Mesothelial cell of epicardium (in vitro differentiated cells): ENCODE data around the gene ACVR1B. TPM values are rescaled to one million over a fixed set of nuclear protein-coding genes. Genes with fewer than 3 reads are reported as not detected.
A peak's percentile ranks its signal among the peaks of the same experiment; 100 is the strongest.

Experiments used
- DNase-seq, 2 experiments: peaks; one replicate each; pipeline ENCODE4 v3.0.0; 2021; ENCODE audit warnings: low spot score in 2 of 2; ENCODE audit not compliant: unreplicated experiment in 2 of 2
- H3K27ac Mint-ChIP-seq: 2 replicates; pipeline ENCODE4 v1.8.0; 2021; ENCODE audit warnings: mixed read lengths
- H3K27me3 Mint-ChIP-seq: 2 replicates; pipeline ENCODE4 v1.8.0; 2021; ENCODE audit warnings: low read depth, mixed read lengths
- H3K36me3 Mint-ChIP-seq: 2 replicates; pipeline ENCODE4 v1.8.0; 2021; ENCODE audit warnings: mixed read lengths
- H3K4me1 Mint-ChIP-seq: 2 replicates; pipeline ENCODE4 v1.8.0; 2021; ENCODE audit warnings: mixed read lengths
- H3K4me3 Mint-ChIP-seq: 2 replicates; pipeline ENCODE4 v1.8.0; 2021; ENCODE audit warnings: mild to moderate bottlenecking, moderate library complexity, mixed read lengths
- H3K9me3 Mint-ChIP-seq: 2 replicates; pipeline ENCODE4 v1.8.0; 2021; ENCODE audit warnings: mixed read lengths
- total RNA-seq: library from RNA; stranded (reverse); gene quantifications from 3 replicates; pipeline ENCODE4 v1.2.1, GENCODE V29; 2021
- TF ChIP-seq, protein P1 (sequence below): fragments of 200-600 bp; sonication (generic); IDR thresholded peaks from one replicate; pipeline ENCODE4 v1.5.0; 2021; ENCODE audit warnings: antibody characterized with exemption; ENCODE audit not compliant: unreplicated experiment

Gene ACVR1B
- total RNA-seq, 1 donor from 2014 or later: 31.2 TPM

GRCh38 chr12:52005218-52005902 is 53.9 kb downstream of the ACVR1B start:
- peaks cover 22% of the 10 kb centered on the region for H3K4me1 Mint-ChIP-seq
- no peak overlapping the region for H3K27ac Mint-ChIP-seq
- no peaks in the 10 kb centered on the region for H3K9me3 Mint-ChIP-seq
- no peak for DNase-seq
- TF ChIP-seq, protein P1, sequence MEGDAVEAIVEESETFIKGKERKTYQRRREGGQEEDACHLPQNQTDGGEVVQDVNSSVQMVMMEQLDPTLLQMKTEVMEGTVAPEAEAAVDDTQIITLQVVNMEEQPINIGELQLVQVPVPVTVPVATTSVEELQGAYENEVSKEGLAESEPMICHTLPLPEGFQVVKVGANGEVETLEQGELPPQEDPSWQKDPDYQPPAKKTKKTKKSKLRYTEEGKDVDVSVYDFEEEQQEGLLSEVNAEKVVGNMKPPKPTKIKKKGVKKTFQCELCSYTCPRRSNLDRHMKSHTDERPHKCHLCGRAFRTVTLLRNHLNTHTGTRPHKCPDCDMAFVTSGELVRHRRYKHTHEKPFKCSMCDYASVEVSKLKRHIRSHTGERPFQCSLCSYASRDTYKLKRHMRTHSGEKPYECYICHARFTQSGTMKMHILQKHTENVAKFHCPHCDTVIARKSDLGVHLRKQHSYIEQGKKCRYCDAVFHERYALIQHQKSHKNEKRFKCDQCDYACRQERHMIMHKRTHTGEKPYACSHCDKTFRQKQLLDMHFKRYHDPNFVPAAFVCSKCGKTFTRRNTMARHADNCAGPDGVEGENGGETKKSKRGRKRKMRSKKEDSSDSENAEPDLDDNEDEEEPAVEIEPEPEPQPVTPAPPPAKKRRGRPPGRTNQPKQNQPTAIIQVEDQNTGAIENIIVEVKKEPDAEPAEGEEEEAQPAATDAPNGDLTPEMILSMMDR: no peak
- peak overlapping the region; percentile 82 for H3K4me3 Mint-ChIP-seq
- no peaks in the 10 kb centered on the region for H3K36me3 Mint-ChIP-seq
- peaks cover 43% of the 10 kb centered on the region for H3K27me3 Mint-ChIP-seq

DNA sequence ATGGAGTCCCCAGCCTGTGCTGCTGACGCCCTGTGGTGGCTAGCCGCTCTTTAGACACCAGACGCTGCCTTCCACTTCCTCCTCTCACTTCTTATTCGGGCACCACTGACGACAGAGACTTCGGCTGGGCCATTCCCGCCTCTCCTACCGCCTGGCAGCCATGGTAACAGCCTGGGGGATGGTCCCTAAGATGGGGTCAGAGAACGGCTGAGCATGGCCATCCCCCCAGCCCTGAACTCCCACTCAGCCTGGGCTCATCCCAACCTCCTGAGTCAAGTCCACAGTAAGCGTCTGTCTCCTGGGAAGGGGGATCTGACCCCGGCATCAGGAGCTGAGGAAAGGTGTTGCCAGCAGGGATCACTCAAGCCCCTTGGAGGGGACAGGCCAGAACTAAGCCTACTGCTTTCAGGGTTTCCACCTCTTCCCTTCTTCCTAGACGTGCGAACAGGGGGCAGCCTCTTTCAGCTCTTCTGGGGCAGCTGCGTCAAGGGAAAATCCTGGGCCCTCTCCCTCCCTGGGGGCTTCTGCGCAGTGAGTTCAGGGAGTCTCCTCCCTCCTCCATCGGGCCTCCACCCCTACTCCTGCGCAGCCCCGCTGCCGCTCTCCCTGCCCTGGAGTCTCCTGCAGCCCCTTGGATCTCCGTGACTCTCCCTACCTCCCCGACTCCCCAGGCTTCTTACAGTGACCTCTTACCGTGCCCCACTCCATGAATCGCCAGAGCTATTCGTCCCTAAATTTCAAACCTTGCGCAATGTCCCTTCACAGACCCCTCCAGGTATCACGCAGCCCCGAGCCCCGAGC is 54.6 kb downstream of the ACVR1B start:
- H3K9me3 Mint-ChIP-seq: no peaks in the 10 kb centered on the region
- no peaks in the 10 kb centered on the region for H3K36me3 Mint-ChIP-seq
- TF ChIP-seq, protein P1: no peak
- H3K27me3 Mint-ChIP-seq: peaks cover 43% of the 10 kb centered on the region
- H3K4me3 Mint-ChIP-seq: peak overlapping the region; percentile 82
- H3K4me1 Mint-ChIP-seq: peaks cover 30% of the 10 kb centered on the region
- DNase-seq: no peak
- H3K27ac Mint-ChIP-seq: peak overlapping the region; percentile 88

DNA sequence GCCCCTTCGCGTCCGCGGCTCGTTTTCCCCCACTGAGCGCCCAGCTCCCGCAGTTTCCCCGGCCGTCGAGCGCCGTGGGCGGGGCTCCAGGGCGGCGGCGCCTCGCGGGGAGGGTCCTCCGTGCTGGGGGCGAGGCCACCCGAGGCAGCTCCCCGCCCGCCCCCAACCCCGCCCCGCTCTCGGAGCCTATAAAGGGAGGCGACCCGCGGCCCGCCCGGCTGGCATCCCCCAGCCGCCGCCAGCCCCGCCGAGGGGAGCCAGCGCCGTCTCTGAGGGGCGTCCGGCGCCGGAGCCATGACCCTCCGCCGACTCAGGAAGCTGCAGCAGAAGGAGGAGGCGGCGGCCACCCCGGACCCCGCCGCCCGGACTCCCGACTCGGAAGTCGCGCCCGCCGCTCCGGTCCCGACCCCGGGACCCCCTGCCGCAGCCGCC is 55.2 kb downstream of the ACVR1B start, which contains the start of gene TAMALIN:
TSS of gene TAMALIN (plus strand) at position 221 of the 432 bp plus-strand sequence. CDS start at position 295, 74 bp downstream.
- peaks cover 43% of the 10 kb centered on the region for H3K27me3 Mint-ChIP-seq
- peak within 1 kb of the TSS; percentile 88 for H3K27ac Mint-ChIP-seq
- H3K4me3 Mint-ChIP-seq: peak within 1 kb of the TSS; percentile 82
- H3K9me3 Mint-ChIP-seq: no peaks in the 10 kb centered on the region
- no peaks in the 10 kb centered on the region for H3K36me3 Mint-ChIP-seq
- H3K4me1 Mint-ChIP-seq: peaks cover 32% of the 10 kb centered on the region
- TF ChIP-seq, protein P1: no peak
- peak; percentile 57 to 77 for DNase-seq

GRCh38 chr12:52007158-52007921 is 55.8 kb downstream of the ACVR1B start:
- Mint-ChIP-seq H3K27me3 (peaks cover 43% of the 10 kb centered on the region), H3K36me3 (no peaks in the 10 kb centered on the region), H3K27ac (no peak overlapping the region)

GRCh38 chr12:52007982-52008510 is 56.5 kb downstream of the ACVR1B start:
- DNase-seq: no peak
- Mint-ChIP-seq H3K4me3 (peak overlapping the region; percentile 81), H3K27ac (peak overlapping the region; percentile 30), H3K9me3 (no peaks in the 10 kb centered on the region), H3K4me1 (peaks cover 32% of the 10 kb centered on the region), H3K36me3 (no peaks in the 10 kb centered on the region), H3K27me3 (peaks cover 43% of the 10 kb centered on the region)
- TF ChIP-seq, protein P1: no peak

More at GRCh38 chr12:52007158-52007921, 55.8 kb downstream of the ACVR1B start:
- DNase-seq: no peak
- TF ChIP-seq, protein P1: no peak
- H3K9me3 Mint-ChIP-seq: no peaks in the 10 kb centered on the region
- H3K4me1 Mint-ChIP-seq: peaks cover 32% of the 10 kb centered on the region
- H3K4me3 Mint-ChIP-seq: peak overlapping the region; percentile 81
